ENCODE measurements around the gene RAB39A. TPM values are rescaled to one million over a fixed set of nuclear protein-coding genes. Genes with fewer than 3 reads are reported as not detected.

RAB39A gene
- 27.0 TPM for total RNA-seq

GRCh38 chr11:107928046-107928766, at the start of gene RAB39A:
Gene RAB39A, plus strand, starts transcription at chr11:107928448. Its CDS starts 121 bp downstream, at chr11:107928569.

GRCh38 chr11:108008656-108009496, 80.6 kb downstream of the RAB39A start, which contains the start of gene CUL5:
Gene CUL5, plus strand, starts transcription at chr11:108008898. Its CDS starts 451 bp downstream, at chr11:108009349.

Other genes starting within 250 kb of the RAB39A start
- not detected for gene SLN, start 216.4 kb upstream of the RAB39A start, total RNA-seq
- 11.5 TPM for gene SLC35F2, start 69.7 kb upstream of the RAB39A start, total RNA-seq
- gene CUL5, start 80.5 kb downstream of the RAB39A start, total RNA-seq: 87.4 TPM
- 87.0 TPM for gene ACAT1, start 193.1 kb downstream of the RAB39A start, total RNA-seq

All from diencephalon (tissue), 1 donor.